BJ (cell line): ENCODE measurements around the gene ZFYVE28. TPM values are rescaled to one million over a fixed set of nuclear protein-coding genes. Genes with fewer than 3 reads are reported as not detected.
"Not testable (repeated sequence)": the region's sequence is repeated elsewhere in the genome, so short reads cannot be mapped to it uniquely, and the experiment has no call there.

Source experiments
- CTCF ChIA-PET: fragments of 350-600 bp; formaldehyde crosslinking; extraction: SDS; loops from one replicate; lab custom pipeline; 2021; ENCODE audit warnings: antibody characterized with exemption, inconsistent platforms; lab: Yijun Ruan, JAX
- POLR2A ChIA-PET: fragments of 300-600 bp; sonication (Branson Sonifier 250); formaldehyde crosslinking; extraction: SDS; loops from one replicate; lab custom pipeline; 2021; ENCODE audit warnings: antibody characterized with exemption; lab: Charles Lee
- DNase-seq: peaks from one replicate; pipeline ENCODE4 v3.0.0-alpha.2; 2011; ENCODE audit warnings: low read depth
- H3K27me3 ChIP-seq: 2 replicates; pipeline ENCODE4 v1.6.0; 2011; ENCODE audit warnings: low read length; ENCODE audit not compliant: control insufficient read depth, insufficient read depth
- H3K36me3 ChIP-seq: 2 replicates; pipeline ENCODE4 v1.5.1; 2011; ENCODE audit warnings: low read length; ENCODE audit not compliant: control insufficient read depth, insufficient read depth
- H3K4me3 ChIP-seq: 2 replicates; pipeline ENCODE4 v1.5.1; 2011; ENCODE audit warnings: low read depth, mild to moderate bottlenecking, control low read depth, low read length
- polyA plus RNA-seq: library from polyadenylated mRNA; depleted of rRNA; stranded (reverse); fragments of >200 nt; gene quantifications from 2 replicates; pipeline ENCODE4 v1.2.3, GENCODE V29; 2011
- TF ChIP-seq, protein P1 (sequence below): IDR thresholded peaks from 2 replicates; pipeline ENCODE4 v1.5.1; 2011; ENCODE audit warnings: low read depth, mild to moderate bottlenecking, control low read depth, inconsistent platforms, low read length, moderate library complexity; ENCODE audit not compliant: insufficient read depth

The ZFYVE28 gene
- polyA plus RNA-seq, 1 experiment = 4.4 TPM

DNA sequence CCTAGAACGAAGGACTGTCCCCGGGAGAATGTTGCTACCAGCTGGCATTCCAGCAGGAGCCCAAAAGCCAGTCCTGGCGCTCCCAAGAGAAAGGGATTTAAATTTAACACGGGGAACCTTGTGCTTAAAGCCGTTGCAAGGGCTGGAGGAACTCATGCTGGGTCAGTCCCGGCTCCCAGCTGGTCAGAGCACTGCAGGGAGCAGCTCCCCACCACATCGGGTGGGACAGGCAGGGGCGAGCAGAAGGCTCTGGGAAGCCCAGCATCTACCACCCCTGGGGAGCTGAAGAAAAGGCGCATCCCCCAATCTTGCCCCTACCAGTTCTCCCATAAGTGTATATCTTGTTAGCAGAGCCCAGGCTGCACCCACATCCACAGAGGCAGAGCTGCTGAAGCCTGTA, 16.0 kb upstream of the ZFYVE28 start:
- ChIA-PET POLR2A (no interaction called here), CTCF (interaction anchor here (3.9 kb wide), 1 partner anchor 214 kb away, joined by 23 read pairs; no protein-coding TSS in a partner anchor)
- no peak for DNase-seq
- Histone ChIP-seq H3K4me3 (no peak overlapping the region), H3K36me3 (no peaks in the 10 kb centered on the region), H3K27me3 (0 out of 2 replicates have a peak, but pooled peaks cover 2% of the 10 kb centered on the region)
- TF ChIP-seq, protein P1, sequence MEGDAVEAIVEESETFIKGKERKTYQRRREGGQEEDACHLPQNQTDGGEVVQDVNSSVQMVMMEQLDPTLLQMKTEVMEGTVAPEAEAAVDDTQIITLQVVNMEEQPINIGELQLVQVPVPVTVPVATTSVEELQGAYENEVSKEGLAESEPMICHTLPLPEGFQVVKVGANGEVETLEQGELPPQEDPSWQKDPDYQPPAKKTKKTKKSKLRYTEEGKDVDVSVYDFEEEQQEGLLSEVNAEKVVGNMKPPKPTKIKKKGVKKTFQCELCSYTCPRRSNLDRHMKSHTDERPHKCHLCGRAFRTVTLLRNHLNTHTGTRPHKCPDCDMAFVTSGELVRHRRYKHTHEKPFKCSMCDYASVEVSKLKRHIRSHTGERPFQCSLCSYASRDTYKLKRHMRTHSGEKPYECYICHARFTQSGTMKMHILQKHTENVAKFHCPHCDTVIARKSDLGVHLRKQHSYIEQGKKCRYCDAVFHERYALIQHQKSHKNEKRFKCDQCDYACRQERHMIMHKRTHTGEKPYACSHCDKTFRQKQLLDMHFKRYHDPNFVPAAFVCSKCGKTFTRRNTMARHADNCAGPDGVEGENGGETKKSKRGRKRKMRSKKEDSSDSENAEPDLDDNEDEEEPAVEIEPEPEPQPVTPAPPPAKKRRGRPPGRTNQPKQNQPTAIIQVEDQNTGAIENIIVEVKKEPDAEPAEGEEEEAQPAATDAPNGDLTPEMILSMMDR = no peak

DNA sequence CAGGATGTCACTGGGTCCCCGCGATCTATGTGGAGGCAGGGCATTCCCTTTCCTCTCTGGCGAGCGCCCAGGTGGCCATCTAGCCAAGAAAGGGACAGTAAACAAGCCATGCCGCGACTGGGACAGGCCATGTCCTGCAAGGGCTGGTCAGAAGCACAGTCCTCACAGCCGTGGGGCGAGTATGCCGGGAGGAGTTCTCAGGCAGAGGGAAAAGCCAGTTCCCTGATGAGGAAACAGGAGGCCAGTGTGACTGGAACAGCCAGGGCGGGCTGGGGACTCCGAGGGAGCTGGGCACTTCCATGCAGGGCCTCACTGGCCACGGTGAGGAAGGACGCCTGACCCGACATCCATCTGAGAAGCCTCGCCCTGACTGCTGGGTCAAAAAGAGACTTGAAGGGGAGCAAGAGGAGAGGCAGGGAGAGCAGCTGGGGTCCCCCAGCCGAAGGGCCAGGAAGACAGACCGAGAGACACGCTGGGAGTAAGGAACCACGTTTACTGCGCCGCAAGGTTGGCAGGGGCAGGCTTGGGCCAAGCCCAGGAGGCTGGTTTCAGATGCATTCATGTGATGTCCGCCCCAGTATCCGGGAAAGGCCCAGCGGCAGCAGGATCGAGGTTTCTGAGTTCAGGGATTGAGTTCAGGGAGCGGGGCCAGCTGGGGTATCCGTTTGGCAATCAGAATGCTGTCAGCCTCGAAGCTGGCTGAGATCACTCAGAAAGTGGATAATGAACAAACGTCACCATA, 15.3 kb upstream of the ZFYVE28 start:
- no peaks in the 10 kb centered on the region for H3K36me3 ChIP-seq
- TF ChIP-seq, protein P1 = no peak
- H3K27me3 ChIP-seq = peaks cover 2% of the 10 kb centered on the region; the same call in 1 of the 2 replicates
- ChIA-PET CTCF (interaction anchor here (2.6 to 3.9 kb wide), 2 partner anchors 8 to 213 kb away, joined by 7 to 23 read pairs; no protein-coding TSS in a partner anchor), POLR2A (no interaction called here)
- DNase-seq = no peak
- H3K4me3 ChIP-seq = no peak overlapping the region

DNA sequence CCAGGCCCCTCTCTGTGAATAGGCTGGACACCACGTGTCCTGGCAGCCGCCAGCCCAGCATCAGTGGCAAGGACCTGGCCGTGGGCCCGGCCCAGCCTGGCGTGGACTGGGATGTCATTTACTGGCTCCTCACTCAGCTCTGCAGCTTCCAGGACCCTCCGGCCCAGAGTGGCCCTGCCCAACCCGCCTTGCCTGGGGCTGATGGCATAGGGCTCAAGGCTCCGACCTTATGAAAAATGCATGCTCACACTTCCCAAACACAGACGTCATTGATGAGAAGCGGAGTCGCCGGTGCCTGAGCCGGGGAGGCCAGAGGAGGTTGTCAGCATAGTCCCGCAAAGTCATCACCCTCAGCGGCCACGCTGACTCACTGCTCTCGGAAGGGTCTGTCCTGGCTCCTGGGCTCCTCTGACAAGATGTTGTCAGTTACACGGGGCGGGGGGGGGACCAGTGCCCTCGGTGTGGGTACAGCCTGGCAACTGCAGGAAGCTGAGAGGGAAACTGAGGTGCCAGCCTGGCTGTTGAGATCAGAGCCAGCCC, 14.6 kb upstream of the ZFYVE28 start:
- H3K27me3 ChIP-seq = peaks cover 2% of the 10 kb centered on the region
- POLR2A ChIA-PET = no interaction called here
- TF ChIP-seq, protein P1 = no peak
- CTCF ChIA-PET = interaction anchor here (2.6 kb wide), 1 partner anchor 9 kb away, joined by 7 read pairs; no protein-coding TSS in a partner anchor
- no peak for DNase-seq
- no peak overlapping the region for H3K4me3 ChIP-seq
- no peaks in the 10 kb centered on the region for H3K36me3 ChIP-seq

DNA sequence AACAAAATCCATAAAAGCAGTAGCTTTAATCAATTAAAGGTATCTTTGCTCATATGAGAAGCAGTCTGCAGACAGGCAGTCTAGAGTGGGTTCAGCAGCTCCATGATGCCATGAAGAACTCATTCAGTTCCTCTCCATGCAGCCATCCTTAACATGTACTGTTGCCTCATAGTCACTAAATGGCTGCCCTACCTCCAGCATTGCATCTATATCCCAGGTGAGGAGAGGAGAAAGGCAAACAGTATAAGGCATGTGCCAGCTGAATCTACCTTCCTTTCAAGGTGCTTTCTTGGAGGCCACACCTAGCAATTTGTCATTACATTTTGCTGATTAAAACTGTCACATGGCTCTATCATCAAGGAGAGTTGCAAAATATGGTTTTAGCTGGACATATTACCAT, 13.6 kb upstream of the ZFYVE28 start:
- Histone ChIP-seq H3K4me3 (no peak overlapping the region), H3K36me3 (no peaks in the 10 kb centered on the region), H3K27me3 (peaks cover 2% of the 10 kb centered on the region)
- TF ChIP-seq, protein P1 = no peak
- no peak for DNase-seq
- POLR2A ChIA-PET = no interaction called here
- CTCF ChIA-PET = interaction anchor here (1.2 to 2.6 kb wide), 2 partner anchors 10 to 212 kb away, joined by 5 to 7 read pairs; no protein-coding TSS in a partner anchor

DNA sequence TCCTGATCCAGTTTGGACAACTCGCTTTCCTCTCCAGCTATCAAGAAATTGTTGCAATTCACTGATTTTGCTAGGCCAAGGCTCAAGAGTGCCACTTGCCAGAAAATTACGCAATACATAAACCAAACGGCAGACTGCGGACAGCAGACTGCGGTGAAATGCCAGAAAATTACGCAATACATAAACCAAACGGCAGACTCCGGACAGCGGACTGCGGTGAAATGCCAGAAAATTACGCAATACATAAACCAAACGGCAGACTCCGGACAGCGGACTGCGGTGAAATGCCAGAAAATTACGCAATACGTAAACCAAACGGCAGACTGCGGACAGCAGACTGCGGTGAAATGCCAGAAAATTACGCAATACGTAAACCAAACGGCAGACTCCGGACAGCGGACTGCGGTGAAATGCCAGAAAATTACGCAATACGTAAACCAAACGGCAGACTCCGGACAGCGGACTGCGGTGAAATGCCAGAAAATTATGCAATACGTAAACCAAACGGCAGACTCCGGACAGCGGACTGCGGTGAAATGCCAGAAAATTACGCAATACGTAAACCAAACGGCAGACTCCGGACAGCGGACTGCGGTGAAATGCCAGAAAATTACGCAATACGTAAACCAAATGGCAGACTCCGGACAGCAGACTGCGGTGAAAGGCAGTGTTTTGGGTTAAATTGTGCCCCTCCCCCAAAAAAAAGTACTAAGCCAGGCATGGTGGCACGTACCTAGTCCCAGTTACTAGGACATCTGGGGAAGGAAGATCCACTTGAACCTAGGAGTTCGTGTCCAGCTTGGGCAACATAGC, 11.7 kb upstream of the ZFYVE28 start:
- H3K27me3 ChIP-seq, POLR2A ChIA-PET, DNase-seq, H3K36me3 ChIP-seq, H3K4me3 ChIP-seq: not testable (repeated sequence)
- CTCF ChIA-PET = interaction anchor here (0.6 kb wide), 1 partner anchor 58 kb away, joined by 3 read pairs; no protein-coding TSS in a partner anchor
